Measurements from ENCODE around the gene SLC35F6.

SLC35F6 gene

GRCh38 chr2:26764078-26764887 is at the start of gene SLC35F6:
Gene SLC35F6, plus strand, starts transcription at chr2:26764284. Its CDS starts 66 bp downstream, at chr2:26764350.
- peak; percentile 75 for DNase-seq (ENCODE audit: low read depth)
- no peak for TF ChIP-seq CTCF (conservative IDR thresholded peaks at IDR 0.05; ENCODE audit: low read depth, low read length)
- peak within 1 kb of the TSS; percentile 97 for H3K4me3 ChIP-seq (ENCODE audit: low read depth, low read length)

- DNase-seq (ENCODE audit: low read depth), result no peak
- H3K4me3 ChIP-seq (ENCODE audit: low read depth, low read length), result no peak overlapping the region
- no peak for TF ChIP-seq CTCF (conservative IDR thresholded peaks at IDR 0.05; ENCODE audit: low read depth, low read length)
Observed at GRCh38 chr2:26715528-26716270, 48.4 kb upstream of the SLC35F6 start.

- no peak for TF ChIP-seq CTCF (conservative IDR thresholded peaks at IDR 0.05; ENCODE audit: low read depth, low read length)
- DNase-seq (ENCODE audit: low read depth), result no peak
- no peak overlapping the region for H3K4me3 ChIP-seq (ENCODE audit: low read depth, low read length)
Observed at GRCh38 chr2:26716340-26716739, 47.7 kb upstream of the SLC35F6 start.

GRCh38 chr2:26716769-26717168 is 47.3 kb upstream of the SLC35F6 start:
- no peak overlapping the region for H3K4me3 ChIP-seq (ENCODE audit: low read depth, low read length)
- no peak for TF ChIP-seq CTCF (conservative IDR thresholded peaks at IDR 0.05; ENCODE audit: low read depth, low read length)

GRCh38 chr2:26717362-26717761 is 46.7 kb upstream of the SLC35F6 start:
- DNase-seq (ENCODE audit: low read depth), result no peak
- H3K4me3 ChIP-seq (ENCODE audit: low read depth, low read length), result no peak overlapping the region
- no peak for TF ChIP-seq CTCF (conservative IDR thresholded peaks at IDR 0.05; ENCODE audit: low read depth, low read length)

More at GRCh38 chr2:26716769-26717168, 47.3 kb upstream of the SLC35F6 start:
- DNase-seq (ENCODE audit: low read depth), result no peak

- DNase-seq (ENCODE audit: low read depth), result no peak
- no peak for TF ChIP-seq CTCF (conservative IDR thresholded peaks at IDR 0.05; ENCODE audit: low read depth, low read length)
- no peak overlapping the region for H3K4me3 ChIP-seq (ENCODE audit: low read depth, low read length)
Observed at GRCh38 chr2:26718949-26719686, 45.0 kb upstream of the SLC35F6 start.

All from choroid plexus epithelial cell (primary cell).